Measurements from ENCODE around the gene KATNAL1. TPM values are rescaled to one million over a fixed set of nuclear protein-coding genes. Genes with fewer than 3 reads are reported as not detected.

KATNAL1 gene
- total RNA-seq, 1 donor from 2014 or later: 29.3 TPM

GRCh38 chr13:30212256-30212655 is 95.1 kb downstream of the KATNAL1 start:
- Mint-ChIP-seq H3K4me1 (ENCODE audit: unreplicated experiment) (peaks cover 11% of the 10 kb centered on the region), H3K9me3 (ENCODE audit: unreplicated experiment) (no peaks in the 10 kb centered on the region), H3K36me3 (ENCODE audit: unreplicated experiment) (peaks cover 20% of the 10 kb centered on the region), H3K27ac (ENCODE audit: unreplicated experiment) (no peak overlapping the region), H3K4me3 (ENCODE audit: unreplicated experiment) (no peak overlapping the region), H3K27me3 (ENCODE audit: unreplicated experiment) (no peaks in the 10 kb centered on the region)
- no peak for TF ChIP-seq CTCF (IDR thresholded peaks at IDR 0.05)
- DNase-seq (ENCODE audit: extremely low spot score, unreplicated experiment): no peak

- H3K4me3 Mint-ChIP-seq (ENCODE audit: unreplicated experiment): no peak overlapping the region
- no peaks in the 10 kb centered on the region for H3K27me3 Mint-ChIP-seq (ENCODE audit: unreplicated experiment)
- DNase-seq (ENCODE audit: extremely low spot score, unreplicated experiment): no peak
- H3K27ac Mint-ChIP-seq (ENCODE audit: unreplicated experiment): no peak overlapping the region
- H3K4me1 Mint-ChIP-seq (ENCODE audit: unreplicated experiment): peaks cover 10% of the 10 kb centered on the region
- peaks cover 25% of the 10 kb centered on the region for H3K36me3 Mint-ChIP-seq (ENCODE audit: unreplicated experiment)
- H3K9me3 Mint-ChIP-seq (ENCODE audit: unreplicated experiment): no peaks in the 10 kb centered on the region
- no peak for TF ChIP-seq CTCF (IDR thresholded peaks at IDR 0.05)
Measured at GRCh38 chr13:30211745-30212144, 95.6 kb downstream of the KATNAL1 start.

GRCh38 chr13:30204564-30204963 is 102.8 kb downstream of the KATNAL1 start:
- DNase-seq (ENCODE audit: extremely low spot score, unreplicated experiment): no peak
- Mint-ChIP-seq H3K27me3 (ENCODE audit: unreplicated experiment) (no peaks in the 10 kb centered on the region), H3K36me3 (ENCODE audit: unreplicated experiment) (peaks cover 34% of the 10 kb centered on the region), H3K9me3 (ENCODE audit: unreplicated experiment) (no peaks in the 10 kb centered on the region), H3K4me1 (ENCODE audit: unreplicated experiment) (no peaks in the 10 kb centered on the region), H3K27ac (ENCODE audit: unreplicated experiment) (no peak overlapping the region), H3K4me3 (ENCODE audit: unreplicated experiment) (no peak overlapping the region)
- TF ChIP-seq CTCF (IDR thresholded peaks at IDR 0.05): no peak

GRCh38 chr13:30196025-30196424 is 111.3 kb downstream of the KATNAL1 start:
- Mint-ChIP-seq H3K4me1 (ENCODE audit: unreplicated experiment) (peaks cover 24% of the 10 kb centered on the region), H3K9me3 (ENCODE audit: unreplicated experiment) (no peaks in the 10 kb centered on the region), H3K4me3 (ENCODE audit: unreplicated experiment) (no peak overlapping the region), H3K27ac (ENCODE audit: unreplicated experiment) (peak overlapping the region; percentile 49), H3K36me3 (ENCODE audit: unreplicated experiment) (no peaks in the 10 kb centered on the region), H3K27me3 (ENCODE audit: unreplicated experiment) (no peaks in the 10 kb centered on the region)
- DNase-seq (ENCODE audit: extremely low spot score, unreplicated experiment): no peak
- no peak for TF ChIP-seq CTCF (IDR thresholded peaks at IDR 0.05)

- TF ChIP-seq CTCF (IDR thresholded peaks at IDR 0.05): no peak
- H3K9me3 Mint-ChIP-seq (ENCODE audit: unreplicated experiment): no peaks in the 10 kb centered on the region
- H3K27ac Mint-ChIP-seq (ENCODE audit: unreplicated experiment): no peak overlapping the region
- H3K36me3 Mint-ChIP-seq (ENCODE audit: unreplicated experiment): no peaks in the 10 kb centered on the region
- no peak for DNase-seq (ENCODE audit: extremely low spot score, unreplicated experiment)
- no peak overlapping the region for H3K4me3 Mint-ChIP-seq (ENCODE audit: unreplicated experiment)
- no peaks in the 10 kb centered on the region for H3K27me3 Mint-ChIP-seq (ENCODE audit: unreplicated experiment)
- peaks cover 24% of the 10 kb centered on the region for H3K4me1 Mint-ChIP-seq (ENCODE audit: unreplicated experiment)
Measured at GRCh38 chr13:30194906-30195305, 112.4 kb downstream of the KATNAL1 start.
